ENCODE data around the gene GPR68.

- TF ChIP-seq MYNN (tag by site-specific recombination; IDR thresholded peaks at IDR 0.05; ENCODE audit: borderline replicate concordance) (no peak), IKZF3 (tag by site-specific recombination; IDR thresholded peaks at IDR 0.05) (no peak), CTCF (tag by site-specific recombination; IDR thresholded peaks at IDR 0.05) (no peak), TRIM28 (IDR thresholded peaks at IDR 0.05; ENCODE audit: borderline replicate concordance, low read length) (no peak), TCF7L2 (IDR thresholded peaks at IDR 0.05; ENCODE audit: borderline replicate concordance, low read depth, low read length) (no peak), ZNF394 (tag by site-specific recombination; IDR thresholded peaks at IDR 0.05; ENCODE audit: borderline replicate concordance) (no peak), REST (tag by site-specific recombination; IDR thresholded peaks at IDR 0.05) (no peak), ZNF747 (tag by site-specific recombination; IDR thresholded peaks at IDR 0.05) (no peak)
Measured at GRCh38 chr14:91272341-91273272, 28.1 kb upstream of the GPR68 start.
